Type B pancreatic cell (in vitro differentiated cells): ENCODE results near the gene CCDC85A. TPM values are rescaled to one million over a fixed set of nuclear protein-coding genes. Genes with fewer than 3 reads are reported as not detected.

ENCODE experiments used
- DNase-seq: peaks from one replicate; pipeline ENCODE4 v3.0.0; 2021; ENCODE audit warnings: mixed read lengths; ENCODE audit not compliant: unreplicated experiment; ENCODE audit errors: extremely low spot score
- H3K27ac Mint-ChIP-seq: 2 replicates; pipeline ENCODE4 v1.8.0; 2021; ENCODE audit warnings: mild to moderate bottlenecking, mixed read lengths
- H3K27me3 Mint-ChIP-seq: 2 replicates; pipeline ENCODE4 v1.8.0; 2021; ENCODE audit warnings: mixed read lengths
- H3K36me3 Mint-ChIP-seq: 2 replicates; pipeline ENCODE4 v1.8.0; 2021; ENCODE audit warnings: mixed read lengths
- H3K4me1 Mint-ChIP-seq: one replicate; pipeline ENCODE4 v1.8.0; 2021; ENCODE audit warnings: mixed read lengths; ENCODE audit not compliant: unreplicated experiment
- H3K4me3 Mint-ChIP-seq: 2 replicates; pipeline ENCODE4 v1.8.0; 2021; ENCODE audit warnings: mild to moderate bottlenecking, mixed read lengths
- H3K9me3 Mint-ChIP-seq: 2 replicates; pipeline ENCODE4 v1.8.0; 2021; ENCODE audit warnings: mixed read lengths
- total RNA-seq: library from RNA; stranded (reverse); gene quantifications from 2 replicates; pipeline ENCODE4 v1.2.1, GENCODE V29; 2021; ENCODE audit warnings: low replicate concordance
- TF ChIP-seq, protein P1 (sequence below): fragments of 200-600 bp; sonication (generic); conservative IDR thresholded peaks from 2 replicates; pipeline ENCODE4 v1.5.0; 2021; ENCODE audit warnings: antibody characterized with exemption, mild to moderate bottlenecking

The CCDC85A gene
- total RNA-seq, 1 donor from 2014 or later: 2.1 TPM

- Mint-ChIP-seq H3K4me3 (no peak overlapping the region), H3K36me3 (no peaks in the 10 kb centered on the region), H3K4me1 (no peaks in the 10 kb centered on the region), H3K9me3 (no peaks in the 10 kb centered on the region), H3K27ac (no peak overlapping the region), H3K27me3 (no peaks in the 10 kb centered on the region)
- no peak for DNase-seq
- TF ChIP-seq, protein P1, sequence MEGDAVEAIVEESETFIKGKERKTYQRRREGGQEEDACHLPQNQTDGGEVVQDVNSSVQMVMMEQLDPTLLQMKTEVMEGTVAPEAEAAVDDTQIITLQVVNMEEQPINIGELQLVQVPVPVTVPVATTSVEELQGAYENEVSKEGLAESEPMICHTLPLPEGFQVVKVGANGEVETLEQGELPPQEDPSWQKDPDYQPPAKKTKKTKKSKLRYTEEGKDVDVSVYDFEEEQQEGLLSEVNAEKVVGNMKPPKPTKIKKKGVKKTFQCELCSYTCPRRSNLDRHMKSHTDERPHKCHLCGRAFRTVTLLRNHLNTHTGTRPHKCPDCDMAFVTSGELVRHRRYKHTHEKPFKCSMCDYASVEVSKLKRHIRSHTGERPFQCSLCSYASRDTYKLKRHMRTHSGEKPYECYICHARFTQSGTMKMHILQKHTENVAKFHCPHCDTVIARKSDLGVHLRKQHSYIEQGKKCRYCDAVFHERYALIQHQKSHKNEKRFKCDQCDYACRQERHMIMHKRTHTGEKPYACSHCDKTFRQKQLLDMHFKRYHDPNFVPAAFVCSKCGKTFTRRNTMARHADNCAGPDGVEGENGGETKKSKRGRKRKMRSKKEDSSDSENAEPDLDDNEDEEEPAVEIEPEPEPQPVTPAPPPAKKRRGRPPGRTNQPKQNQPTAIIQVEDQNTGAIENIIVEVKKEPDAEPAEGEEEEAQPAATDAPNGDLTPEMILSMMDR: no peak
Observed at GRCh38 chr2:56299171-56299691, 115.4 kb downstream of the CCDC85A start.

- Mint-ChIP-seq H3K4me1 (peaks cover 2% of the 10 kb centered on the region), H3K4me3 (no peak overlapping the region), H3K27ac (no peak overlapping the region), H3K9me3 (no peaks in the 10 kb centered on the region), H3K27me3 (peaks cover 4% of the 10 kb centered on the region), H3K36me3 (no peaks in the 10 kb centered on the region)
- no peak for DNase-seq
- TF ChIP-seq, protein P1: no peak
Observed at GRCh38 chr2:56309626-56310170, 125.9 kb downstream of the CCDC85A start.

DNA sequence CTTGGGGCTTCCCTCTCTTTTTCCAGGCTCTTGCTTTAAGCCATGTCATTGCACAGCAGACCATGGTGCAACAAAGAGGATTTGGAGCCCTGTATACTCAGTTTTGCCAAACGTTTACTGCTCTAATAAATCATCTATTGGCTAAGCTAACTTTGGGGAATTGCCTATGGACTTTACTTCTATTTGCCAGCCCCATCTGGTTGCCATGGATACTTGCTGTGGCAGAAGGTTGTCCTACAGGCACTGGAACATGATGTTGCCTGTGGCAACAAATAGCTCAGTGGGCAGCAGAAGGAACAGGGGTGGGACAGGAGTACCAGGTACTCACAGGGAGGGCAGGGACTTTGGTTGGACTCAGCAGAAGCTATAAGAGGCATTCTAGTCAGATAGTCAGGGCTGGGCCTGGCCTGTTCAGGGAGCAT, 129.7 kb downstream of the CCDC85A start:
- peaks cover 11% of the 10 kb centered on the region for H3K4me1 Mint-ChIP-seq
- no peaks in the 10 kb centered on the region for H3K9me3 Mint-ChIP-seq
- no peaks in the 10 kb centered on the region for H3K36me3 Mint-ChIP-seq
- peak overlapping the region; percentile 5 for H3K27ac Mint-ChIP-seq
- no peak overlapping the region for H3K4me3 Mint-ChIP-seq
- no peak for DNase-seq
- peaks cover 7% of the 10 kb centered on the region for H3K27me3 Mint-ChIP-seq
- TF ChIP-seq, protein P1: no peak

DNA sequence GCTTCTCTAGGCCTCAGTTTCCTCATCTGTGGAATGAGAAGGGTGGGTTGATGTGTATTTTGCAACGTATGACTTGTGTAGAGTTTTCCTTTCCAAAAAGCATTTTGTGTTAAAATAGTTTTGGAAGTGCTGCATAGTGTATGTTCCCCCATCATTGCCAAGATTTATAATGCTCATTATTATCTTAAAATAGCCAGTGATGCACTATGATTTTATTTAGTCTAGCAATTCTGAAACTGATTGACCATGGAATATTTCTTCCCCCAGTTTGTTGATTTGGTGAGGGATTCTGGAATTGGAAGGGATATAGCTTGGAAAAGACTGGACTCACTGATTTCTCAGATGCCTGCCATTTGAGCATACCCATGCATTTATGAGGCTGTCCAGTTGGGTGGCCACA, 130.6 kb downstream of the CCDC85A start:
- Mint-ChIP-seq H3K4me3 (no peak overlapping the region), H3K4me1 (peaks cover 11% of the 10 kb centered on the region), H3K27ac (no peak overlapping the region), H3K9me3 (no peaks in the 10 kb centered on the region), H3K27me3 (peaks cover 7% of the 10 kb centered on the region), H3K36me3 (no peaks in the 10 kb centered on the region)
- DNase-seq: no peak
- TF ChIP-seq, protein P1: no peak

DNA sequence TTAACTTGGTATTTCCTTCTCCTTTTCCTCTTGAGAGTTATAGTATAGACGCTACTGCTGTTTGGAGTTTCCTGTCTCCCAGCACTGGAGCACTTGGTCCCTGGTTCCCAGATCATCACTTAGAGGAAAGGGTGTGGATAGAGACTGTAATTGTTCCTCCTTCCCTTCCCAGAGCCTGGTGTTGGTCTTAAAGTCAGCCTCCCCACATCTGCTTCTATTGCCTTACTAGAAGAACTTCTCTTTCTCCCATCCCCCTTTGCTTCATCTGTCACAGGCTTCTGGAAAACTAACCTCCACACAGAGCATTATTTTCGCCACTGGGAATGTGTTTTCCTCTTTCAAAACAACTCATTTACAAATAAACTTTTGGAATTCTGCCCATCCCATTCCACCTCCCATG, 131.0 kb downstream of the CCDC85A start:
- H3K27ac Mint-ChIP-seq: no peak overlapping the region
- no peak for DNase-seq
- no peak overlapping the region for H3K4me3 Mint-ChIP-seq
- TF ChIP-seq, protein P1: no peak
- H3K36me3 Mint-ChIP-seq: no peaks in the 10 kb centered on the region
- no peaks in the 10 kb centered on the region for H3K9me3 Mint-ChIP-seq
- H3K27me3 Mint-ChIP-seq: peaks cover 9% of the 10 kb centered on the region
- peaks cover 11% of the 10 kb centered on the region for H3K4me1 Mint-ChIP-seq
